GM19452 (cell line): ENCODE data around the gene SH3RF2.
"Not testable (repeated sequence)": the region's sequence is repeated elsewhere in the genome, so short reads cannot be mapped to it uniquely, and the experiment has no call there.

ENCODE experiments used
- ATAC-seq: cut with Tn5 transposase; IDR thresholded peaks from one replicate; pipeline ENCODE4 v1.9.1; 2021; ENCODE audit not compliant: unreplicated experiment

The SH3RF2 gene

DNA sequence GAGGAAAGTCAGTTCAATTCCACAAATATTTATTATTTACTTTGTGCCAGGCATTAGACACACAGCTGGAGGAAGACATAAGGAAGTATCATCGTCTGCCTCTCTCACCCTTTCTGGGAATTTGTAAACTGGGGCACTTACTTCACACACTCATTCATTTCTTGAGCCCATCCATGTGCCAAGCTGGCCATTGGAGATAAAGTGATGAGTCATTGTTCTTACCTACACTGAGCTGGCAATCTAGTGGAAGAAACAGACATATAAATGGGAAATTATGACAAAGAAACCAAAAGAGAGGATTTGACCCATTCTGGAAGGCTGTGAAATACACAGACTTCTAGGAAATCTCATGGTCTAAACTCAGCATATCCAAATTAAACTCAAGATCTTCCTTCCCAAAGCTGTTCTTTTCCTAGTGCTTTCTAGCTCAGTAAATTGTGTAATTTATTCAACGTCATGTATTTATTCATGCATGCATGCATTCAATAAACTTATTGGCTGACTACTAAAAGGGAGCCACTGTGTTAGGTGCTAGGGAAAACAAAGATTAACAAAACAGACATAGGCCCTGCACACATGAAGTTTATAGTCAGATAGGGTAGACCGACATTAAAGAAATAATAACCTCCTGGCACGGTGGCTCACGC, 65.3 kb downstream of the SH3RF2 start:
- ATAC-seq, result no peak

DNA sequence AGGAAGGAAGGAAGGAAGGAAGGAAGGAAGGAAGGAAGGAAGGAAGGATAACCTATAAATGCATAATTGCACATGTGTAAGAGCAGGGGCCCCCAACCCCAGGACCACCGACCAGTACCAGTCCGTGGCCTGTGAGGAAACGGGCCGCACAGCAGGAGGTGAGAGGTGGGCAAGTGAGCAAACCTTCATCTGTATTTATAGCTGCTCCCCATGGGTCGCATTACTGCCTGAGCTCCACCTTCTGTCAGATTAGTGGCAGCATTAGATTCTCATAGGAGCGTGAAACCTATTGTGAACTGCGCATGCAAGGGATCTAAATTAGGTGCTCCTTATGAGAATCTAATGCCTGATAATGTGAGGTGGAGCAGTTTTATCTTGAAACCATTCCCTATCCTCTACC, 66.1 kb downstream of the SH3RF2 start:
- no peak for ATAC-seq

DNA sequence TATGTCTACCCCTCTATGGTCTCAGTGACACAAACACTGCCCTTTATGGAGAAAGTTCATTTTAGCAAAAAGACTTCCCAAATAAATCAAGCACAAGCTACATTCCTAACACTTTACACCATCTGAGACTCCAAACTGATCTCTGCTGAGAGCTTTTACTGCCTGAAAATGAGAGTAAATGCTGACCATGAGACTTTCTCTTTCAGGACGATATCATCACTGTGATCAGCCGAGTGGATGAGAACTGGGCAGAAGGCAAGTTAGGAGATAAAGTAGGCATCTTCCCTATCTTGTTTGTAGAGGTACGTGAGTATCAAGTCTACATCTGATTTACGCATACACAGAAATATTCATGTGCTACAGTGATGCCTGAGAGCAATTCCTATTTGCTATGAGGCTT, 67.5 kb downstream of the SH3RF2 start:
- no peak for ATAC-seq

DNA sequence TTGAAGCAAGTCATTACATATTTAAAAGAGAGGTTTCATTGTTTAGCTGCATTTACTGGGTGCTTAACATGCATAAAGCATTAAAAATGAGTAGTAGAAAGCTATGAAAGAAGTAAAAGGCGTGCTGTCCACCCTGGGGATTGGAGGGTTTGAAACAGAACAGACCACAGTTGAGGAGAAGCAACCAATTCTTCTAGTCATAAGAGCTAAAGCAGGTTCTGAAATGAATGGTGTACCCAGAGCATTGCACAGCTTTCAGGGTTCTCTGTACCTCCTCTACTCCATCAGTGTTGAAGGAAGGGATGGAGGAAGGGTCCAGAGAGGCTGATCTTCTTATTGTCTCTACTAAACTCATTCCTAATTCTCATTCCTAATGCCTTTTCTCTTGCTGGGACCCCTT, 68.9 kb downstream of the SH3RF2 start:
- ATAC-seq, result no peak

DNA sequence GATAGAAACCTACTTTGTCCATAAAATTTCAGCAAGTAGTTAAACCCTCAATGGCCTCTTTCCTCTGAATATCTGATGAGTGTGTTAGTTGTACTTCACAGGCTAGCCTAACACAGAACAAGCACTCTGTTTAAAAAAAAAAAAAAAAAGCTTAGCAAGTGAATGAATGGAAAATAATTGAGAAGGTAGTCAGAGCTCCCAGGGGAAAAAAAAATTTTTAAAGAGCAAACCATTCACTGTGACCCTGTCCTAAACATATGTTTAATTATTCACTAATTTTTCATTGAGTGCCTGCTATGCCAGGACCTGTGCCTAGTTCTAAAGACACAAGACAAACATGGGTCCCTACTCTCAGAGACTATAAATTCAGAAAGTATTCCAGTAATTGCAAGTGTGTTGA, 69.3 kb downstream of the SH3RF2 start:
- no peak for ATAC-seq

DNA sequence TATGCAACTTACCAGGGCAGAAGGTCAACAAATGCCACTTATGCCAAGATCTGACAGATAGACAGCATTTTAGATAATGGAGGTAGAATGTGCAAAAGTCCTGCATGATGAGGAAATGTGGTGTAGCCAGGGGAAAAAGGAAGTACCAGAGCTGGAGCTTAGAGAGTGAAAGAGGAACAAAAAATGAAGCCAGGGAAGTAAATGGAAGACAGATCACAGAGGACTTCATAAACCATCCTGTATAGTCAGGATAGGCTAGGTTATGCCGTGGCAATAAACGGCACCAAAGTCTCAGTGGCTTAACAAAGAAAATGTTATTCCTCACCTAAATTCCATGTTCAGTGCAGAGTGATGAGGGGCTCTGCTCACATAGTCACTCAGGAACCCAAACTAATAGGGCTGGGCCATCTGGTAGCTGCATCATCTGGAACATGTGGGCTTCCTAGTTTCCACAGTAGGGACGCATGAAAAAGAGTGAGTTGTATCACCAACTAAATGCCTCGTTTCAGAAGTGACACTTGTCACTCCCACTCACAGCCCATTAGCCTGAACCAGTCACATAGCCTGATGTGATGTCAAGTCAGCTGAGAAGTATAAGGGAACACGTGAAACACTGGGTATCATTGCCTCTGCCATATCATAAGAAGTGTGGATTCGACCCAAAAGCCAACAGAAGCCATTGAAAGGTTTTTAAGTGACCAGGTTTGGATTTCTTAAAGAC, 70.3 kb downstream of the SH3RF2 start:
- no peak for ATAC-seq

DNA sequence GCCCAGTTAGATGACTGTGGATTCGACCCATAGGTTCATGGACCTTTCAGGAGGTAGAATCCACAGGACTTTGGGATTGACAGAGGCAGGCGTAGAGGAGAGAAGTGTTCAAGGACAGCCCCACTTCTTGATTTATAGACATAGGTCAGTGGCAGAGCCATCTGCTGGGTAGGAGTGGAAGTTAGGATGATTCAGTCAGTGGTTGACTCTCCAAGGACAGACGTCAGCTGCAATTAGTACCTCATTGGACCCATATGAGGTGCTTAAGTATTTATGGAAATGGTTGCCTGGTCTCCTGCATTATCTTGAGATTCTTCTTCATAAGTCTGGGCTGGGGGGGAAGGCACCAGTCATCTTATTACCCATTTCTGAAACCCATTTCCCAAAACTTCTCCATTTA, 70.9 kb downstream of the SH3RF2 start:
- no peak for ATAC-seq

DNA sequence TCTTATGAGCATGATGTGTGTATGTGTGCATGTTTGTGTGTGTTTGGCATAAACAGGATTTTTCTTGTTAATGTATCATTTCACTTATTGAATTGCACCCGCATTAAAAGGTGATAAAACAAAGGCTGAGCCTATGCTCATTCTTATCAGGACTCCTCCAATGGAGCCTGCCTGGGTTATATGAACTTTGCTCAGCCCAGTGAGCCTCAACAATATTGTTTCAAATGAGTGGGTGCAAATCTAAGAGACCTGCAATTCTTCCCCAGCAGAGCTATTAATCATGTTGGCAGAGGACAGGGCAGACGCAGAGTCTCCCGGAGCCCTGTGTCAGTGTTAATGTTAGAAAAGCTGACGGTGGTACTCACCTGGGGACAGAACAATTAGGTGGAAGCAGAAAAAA, 71.6 kb downstream of the SH3RF2 start:
- ATAC-seq, result no peak

DNA sequence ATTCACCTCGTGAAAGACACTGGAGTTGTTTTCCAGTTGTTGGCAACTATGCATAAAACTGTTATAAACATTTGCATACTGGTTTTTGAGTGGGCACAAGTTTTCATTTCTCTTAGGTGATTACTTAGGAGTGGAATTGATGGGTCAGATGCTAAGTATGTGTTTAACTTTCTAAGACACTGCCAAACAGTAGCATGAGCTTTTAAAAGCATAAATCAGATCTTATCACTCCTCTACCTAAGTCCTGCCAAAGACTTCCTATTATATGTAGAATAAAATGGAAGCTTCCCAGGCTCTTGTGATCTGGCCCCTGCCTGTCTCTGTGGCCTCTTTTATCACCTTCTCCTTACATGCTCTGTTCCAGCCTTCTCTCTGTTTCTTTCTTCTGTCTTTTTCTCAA, 72.6 kb downstream of the SH3RF2 start:
- no peak for ATAC-seq

DNA sequence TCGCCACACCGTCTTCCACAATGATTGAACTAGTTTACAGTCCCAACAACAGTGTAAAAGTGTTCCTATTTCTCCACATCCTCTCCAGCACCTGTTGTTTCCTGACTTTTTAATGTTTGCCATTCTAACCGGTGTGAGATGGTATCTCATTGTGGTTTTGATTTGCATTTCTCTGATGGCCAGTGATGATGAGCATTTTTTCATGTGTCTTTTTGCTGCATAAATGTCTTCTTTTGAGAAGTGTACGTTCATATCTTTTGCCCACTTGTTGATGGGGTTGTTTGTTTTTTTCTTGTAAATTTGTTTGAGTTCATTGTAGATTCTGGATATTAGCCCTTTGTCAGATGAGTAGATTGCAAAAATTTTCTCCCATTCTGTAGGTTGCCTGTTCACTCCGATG, 74.1 kb downstream of the SH3RF2 start:
- not testable (repeated sequence) for ATAC-seq

DNA sequence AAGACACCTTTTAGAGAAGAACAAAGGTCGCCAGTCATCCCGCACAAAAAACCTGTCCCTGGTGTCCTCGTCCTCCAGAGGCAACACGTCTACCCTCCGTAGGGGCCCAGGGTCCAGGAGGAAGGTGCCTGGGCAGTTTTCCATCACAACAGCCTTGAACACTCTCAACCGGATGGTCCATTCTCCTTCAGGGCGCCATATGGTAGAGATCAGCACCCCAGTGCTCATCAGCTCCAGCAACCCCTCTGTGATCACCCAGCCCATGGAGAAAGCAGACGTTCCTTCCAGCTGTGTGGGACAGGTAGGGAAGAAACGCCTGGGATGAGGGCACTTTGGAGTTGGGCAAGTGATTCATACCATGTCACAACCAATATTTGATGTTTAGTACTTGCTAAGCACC, 77.4 kb downstream of the SH3RF2 start:
- no peak for ATAC-seq

DNA sequence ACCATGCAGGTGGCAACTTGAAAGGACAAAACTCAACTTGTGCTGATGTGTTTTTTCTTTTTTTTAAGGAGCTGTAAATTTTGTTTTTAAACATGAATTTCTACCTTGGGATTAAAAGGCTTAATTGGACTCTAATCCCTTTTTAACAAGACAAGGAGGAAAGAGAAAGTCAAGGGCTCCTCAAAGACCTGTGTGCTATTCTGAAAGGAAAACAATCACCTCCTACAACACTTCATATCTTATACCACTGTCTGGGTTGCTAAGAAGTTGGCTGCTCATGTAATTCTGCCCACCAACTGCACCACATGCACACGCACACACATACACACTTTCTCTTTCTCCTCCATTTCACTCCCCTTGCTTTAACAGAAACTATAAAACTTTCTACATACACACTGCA, 78.6 kb downstream of the SH3RF2 start:
- no peak for ATAC-seq

DNA sequence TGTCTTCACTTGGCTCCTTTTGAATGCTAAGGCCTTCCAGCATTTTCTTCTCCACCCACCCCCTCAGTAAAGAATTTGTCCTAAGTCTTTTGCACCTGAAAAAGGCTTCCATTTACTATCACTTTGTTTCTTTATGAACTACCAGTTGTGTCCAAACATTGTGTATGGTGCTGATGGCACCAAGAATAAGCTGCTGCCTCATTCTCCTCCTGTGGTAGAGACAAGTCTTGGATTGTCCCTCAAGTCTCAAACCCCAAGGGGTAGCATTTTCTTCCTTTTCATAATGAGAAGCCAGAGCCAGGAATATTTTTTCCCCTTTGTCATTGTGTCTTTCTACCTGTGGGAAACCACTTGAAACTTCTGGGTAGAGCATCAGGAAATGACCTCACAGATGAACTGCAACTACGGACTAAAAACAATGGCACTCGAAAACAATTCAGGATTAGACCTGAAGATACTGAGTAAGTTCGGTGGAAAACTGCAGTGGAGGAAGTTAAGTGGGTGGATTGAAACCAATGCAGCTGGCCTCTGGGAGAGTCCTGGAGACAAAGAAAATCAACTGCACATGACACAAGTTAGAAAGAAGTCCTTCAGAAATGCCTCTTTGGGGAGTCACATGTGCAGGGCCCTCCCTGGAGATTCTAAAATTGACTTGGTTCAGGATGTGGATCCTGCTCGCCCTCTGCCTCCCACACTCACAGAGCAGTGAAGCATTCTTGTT, 80.5 kb downstream of the SH3RF2 start:
- no peak for ATAC-seq

DNA sequence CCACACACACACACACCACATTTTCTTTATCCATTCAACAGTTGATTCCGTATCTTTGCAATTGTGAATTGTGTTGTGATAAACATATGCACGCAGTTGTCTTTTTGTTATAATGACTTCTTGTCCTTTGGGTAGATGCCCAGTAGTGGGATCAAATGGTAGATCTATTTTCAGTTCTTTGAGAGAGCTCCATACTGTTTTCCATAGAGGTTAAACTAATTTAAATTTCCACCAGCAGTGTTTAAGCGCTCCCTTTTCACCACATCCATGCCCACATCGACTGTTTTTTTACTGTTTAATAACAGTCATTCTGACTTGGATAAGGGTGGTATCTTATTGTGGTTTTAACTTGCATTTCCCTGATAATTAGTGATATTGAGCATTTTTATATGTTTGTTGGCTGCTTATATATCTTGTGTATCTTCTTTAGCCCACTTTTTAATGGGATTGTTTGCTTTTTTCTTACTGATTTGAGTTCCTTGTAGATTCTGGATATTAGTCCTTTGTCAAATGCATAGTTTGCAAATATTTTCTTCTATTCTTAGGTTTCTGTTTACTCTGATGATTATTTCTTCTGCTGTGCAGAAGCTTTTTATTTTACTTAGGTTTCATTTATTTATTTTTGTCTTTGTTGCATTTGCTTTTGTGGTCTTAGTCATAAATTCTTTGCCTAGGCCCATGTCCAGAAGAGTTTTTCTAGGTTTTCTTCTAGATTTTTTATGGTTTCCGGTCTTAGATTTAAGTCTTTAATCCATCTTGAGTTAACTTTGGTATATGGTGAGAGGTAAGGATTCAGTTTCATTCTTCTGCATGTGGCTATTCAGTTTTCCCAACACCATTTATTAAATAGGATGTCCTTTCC, 82.4 kb downstream of the SH3RF2 start:
- ATAC-seq, result no peak

DNA sequence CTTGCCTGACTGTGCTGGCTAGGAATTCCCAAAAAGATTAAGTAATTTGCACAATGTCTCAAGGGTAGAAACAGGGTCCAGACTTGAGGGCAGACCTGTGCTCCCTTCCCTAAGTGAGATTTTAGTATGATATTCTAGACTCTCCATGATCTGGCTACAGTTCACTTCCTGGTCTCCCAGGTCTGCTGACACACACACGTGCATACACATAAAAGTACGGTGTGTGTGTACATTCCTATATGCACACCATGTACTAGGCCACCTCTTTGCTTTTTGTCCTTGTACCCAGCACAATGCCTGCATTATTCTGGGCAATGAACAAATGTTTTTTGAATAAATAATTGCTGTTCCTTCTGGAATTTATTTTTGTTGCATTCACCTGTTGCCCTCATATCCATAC, 83.7 kb downstream of the SH3RF2 start:
- ATAC-seq, result no peak

DNA sequence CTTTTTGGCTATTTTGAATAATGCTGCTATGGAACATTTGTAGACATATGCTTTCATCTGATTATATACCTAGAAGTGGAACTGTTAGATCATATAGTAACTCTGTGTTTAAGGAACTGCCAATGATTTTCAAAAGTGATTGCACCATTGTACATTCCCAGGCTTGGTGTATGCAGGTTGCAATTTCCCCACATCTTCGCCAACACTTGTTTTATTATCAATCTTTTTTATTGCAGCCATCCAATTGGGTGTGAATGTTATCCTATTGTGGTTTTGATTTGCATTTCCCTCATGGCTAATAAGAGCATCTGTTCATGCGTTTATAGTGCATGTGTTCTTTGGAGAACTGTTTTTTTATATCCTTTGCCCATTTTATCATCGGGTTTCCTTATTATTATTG, 87.7 kb downstream of the SH3RF2 start:
- no peak for ATAC-seq

DNA sequence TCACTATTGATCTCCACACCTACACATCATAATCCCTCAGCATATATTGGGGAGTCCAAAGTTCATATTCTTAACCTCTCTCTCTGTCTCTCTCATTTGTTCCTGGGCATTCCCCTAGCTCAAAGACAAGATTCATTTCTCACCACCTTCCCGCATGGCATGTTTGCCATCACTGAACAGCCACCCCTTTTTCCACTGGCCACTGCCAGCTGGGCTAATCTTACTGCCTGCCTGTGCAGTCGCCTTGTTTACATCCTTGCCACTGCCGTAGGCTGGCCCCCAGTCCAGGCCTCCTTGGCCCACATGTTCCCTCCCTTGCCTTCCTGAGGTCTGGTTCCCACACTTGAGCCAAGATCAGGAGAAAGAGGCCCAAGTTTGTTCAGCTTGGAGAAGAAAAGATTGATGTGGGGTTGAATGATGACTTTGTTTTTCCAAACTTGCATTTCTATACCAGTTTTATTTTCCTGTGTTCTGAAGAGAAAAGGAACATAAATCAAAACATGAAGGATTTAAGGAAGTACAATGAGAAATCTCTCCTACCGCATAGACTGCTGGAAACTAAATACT, 88.8 kb downstream of the SH3RF2 start:
- no peak for ATAC-seq

DNA sequence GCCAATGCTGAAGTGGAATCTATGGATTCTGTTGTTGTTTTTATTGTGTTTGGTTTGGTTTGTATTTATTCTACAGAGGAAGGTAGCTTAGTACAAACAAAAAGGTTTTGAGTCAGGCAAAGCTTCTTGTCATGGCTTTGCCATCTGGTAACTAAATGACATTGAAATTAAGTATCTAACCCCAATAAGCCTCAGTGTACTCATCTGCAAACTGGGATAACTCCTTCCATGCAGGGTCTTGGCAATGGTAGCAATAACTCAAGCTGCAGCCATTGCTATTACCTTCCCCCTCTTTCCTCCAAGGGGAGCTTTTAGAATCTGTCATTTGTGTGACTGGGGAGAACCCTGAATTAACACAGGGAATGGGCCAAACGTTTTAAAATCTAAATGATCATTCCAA, 89.3 kb downstream of the SH3RF2 start:
- ATAC-seq, result no peak

DNA sequence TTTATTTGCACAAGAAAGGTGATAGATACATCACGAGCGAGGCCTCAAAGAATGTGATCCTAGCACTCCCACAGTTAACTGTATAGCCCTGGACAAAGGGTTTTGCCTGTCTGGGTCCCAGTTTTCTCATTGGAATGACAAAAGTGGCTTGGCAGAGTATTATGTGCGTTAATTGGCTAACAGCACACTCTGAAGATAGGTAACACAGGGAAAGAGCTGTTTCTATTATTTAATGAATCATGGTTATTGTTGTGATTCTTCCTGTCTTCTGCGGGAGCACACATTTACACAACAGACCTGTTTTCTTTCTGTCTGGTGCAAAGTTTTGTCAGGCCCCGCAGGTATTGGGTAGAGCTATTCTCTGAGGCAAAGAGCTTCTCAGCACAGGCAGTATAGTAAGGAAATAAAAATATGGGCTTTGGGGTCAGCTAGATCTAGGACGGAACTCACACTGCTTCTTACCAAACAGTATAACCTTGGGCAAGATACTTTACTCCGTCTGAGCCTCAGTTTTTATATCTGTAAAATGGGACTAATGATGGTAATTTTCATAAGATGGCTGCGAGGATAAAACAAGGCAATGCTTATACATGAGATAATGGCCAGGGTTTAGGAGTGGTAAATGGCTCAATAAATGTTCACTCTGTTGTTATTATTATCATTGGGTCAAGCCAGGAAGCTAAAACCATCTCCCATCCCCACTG, 90.1 kb downstream of the SH3RF2 start:
- ATAC-seq, result no peak

DNA sequence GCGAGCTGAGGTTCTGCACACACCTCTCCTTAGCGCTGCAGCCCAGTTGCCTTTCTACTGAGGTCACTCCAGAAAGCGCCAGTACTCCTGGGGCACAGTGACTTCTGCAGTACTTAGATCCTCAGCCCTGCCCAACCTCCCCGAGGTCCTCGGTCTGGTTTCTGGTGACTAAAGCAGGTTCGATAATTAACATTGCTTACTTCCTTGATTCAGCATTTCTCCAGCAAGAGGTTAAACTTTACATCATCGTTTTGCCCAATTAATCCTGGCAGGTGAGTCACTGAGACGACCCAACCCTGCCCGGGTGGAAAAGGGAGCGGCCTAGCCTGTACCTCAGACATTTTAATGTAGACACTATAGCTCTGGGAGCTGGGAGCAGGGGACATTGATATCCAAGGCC, 91.4 kb downstream of the SH3RF2 start:
- ATAC-seq, result no peak
